K562 (cell line): ENCODE results near the gene LRCH1.

Source experiments
- CEBPB ChIP-seq: fragments of 450-650 bp; IDR thresholded peaks from 2 replicates; pipeline ENCODE4 v1.6.1; 2016; ENCODE audit warnings: missing genetic modification characterization, missing compliant biosample characterization
- CHD4 ChIP-seq: fragments of 200-600 bp; sonication (generic); IDR thresholded peaks from 3 replicates; pipeline ENCODE4 v1.6.1; 2012; ENCODE audit warnings: low read depth, mild to moderate bottlenecking, mixed read lengths, low read length, inconsistent platforms; ENCODE audit not compliant: insufficient read depth, insufficient replicate concordance, poor library complexity, severe bottlenecking
- HCFC1 ChIP-seq: IDR thresholded peaks from 2 replicates; pipeline ENCODE4 v1.6.1; 2012; ENCODE audit warnings: low read depth, low read length, improper control_type of control experiment
- HMG20A ChIP-seq: fragments of 450-650 bp; formaldehyde crosslinking; conservative IDR thresholded peaks from 2 replicates; pipeline ENCODE4 v1.4.0; 2020; ENCODE audit warnings: mild to moderate bottlenecking, mixed read lengths
- KDM1A ChIP-seq, 2 experiments: fragments of 450-650 bp; IDR thresholded peaks; 2 replicates each; pipeline ENCODE4 v1.6.1; 2016; ENCODE audit warnings: mild to moderate bottlenecking in 2 of 2
- MAFF ChIP-seq: IDR thresholded peaks from 2 replicates; pipeline ENCODE4 v1.6.1; 2012; ENCODE audit warnings: low read length, improper control_type of control experiment
- POLR2A ChIP-seq: fragments of 450-650 bp; conservative IDR thresholded peaks from 2 replicates; pipeline ENCODE4 v1.6.1; 2016
- TF ChIP-seq, protein P1 (sequence below): sonication (generic); formaldehyde crosslinking; IDR thresholded peaks from 2 replicates; pipeline ENCODE4 v1.9.0; 2022; ENCODE audit warnings: mild to moderate bottlenecking, missing genetic modification reagents

DNA sequence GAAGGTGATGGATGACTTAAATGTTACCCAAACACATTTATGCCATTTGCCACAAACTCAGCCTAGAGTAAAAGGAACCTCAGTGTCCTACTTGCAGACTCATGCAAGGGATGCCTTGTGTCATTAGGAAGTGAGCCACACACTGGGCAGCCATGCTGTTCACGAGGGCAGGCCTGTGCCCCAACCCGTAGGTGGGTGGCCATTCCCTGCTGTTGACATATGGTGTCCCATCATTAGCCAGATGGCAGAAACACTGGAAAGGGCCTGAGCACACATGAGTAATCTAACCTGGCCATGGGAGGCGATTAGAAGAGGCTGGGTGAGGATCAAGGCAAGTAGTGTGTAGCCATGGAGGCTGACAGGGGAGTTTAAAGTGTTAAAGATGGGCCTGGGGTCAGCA lies 9.7 kb upstream of the LRCH1 start:
- no peak for TF ChIP-seq POLR2A
- no peak for TF ChIP-seq HMG20A (CRISPR knock-in tag)
- TF ChIP-seq CHD4 = no peak
- TF ChIP-seq CEBPB (tag) = no peak
- TF ChIP-seq, protein P1, sequence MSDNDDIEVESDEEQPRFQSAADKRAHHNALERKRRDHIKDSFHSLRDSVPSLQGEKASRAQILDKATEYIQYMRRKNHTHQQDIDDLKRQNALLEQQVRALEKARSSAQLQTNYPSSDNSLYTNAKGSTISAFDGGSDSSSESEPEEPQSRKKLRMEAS = no peak
- TF ChIP-seq MAFF = no peak
- TF ChIP-seq KDM1A (IDR thresholded peaks at IDR 0.05) = no peak
- TF ChIP-seq HCFC1 = no peak
